Lung (tissue), 12 donors: ENCODE results near the gene ZBED2. TPM values are rescaled to one million over a fixed set of nuclear protein-coding genes. Genes with fewer than 3 reads are reported as not detected.

Experiments
- ATAC-seq: fragments of 200-7000 bp; cut with Tn5 transposase; one replicate; pipeline ENCODE4 v1.9.1; 2020; ENCODE audit warnings: moderate number of reproducible peaks; ENCODE audit not compliant: insufficient read depth, low FRiP score
- DNase-seq, 3 donors: peaks; one replicate each; pipeline ENCODE4 v3.0.0-alpha.2; 2013 to 2017
- H3K27ac ChIP-seq, 2 donors: one replicate each; pipeline ENCODE4 v1.5.1; 2013; ENCODE audit warnings: mild to moderate bottlenecking in 2 of 2, moderate library complexity in 2 of 2, control low read depth in 1 of 2, inconsistent platforms in 1 of 2, low read depth in 1 of 2, low read length in 1 of 2
- H3K27me3 ChIP-seq, 3 donors: one replicate each; pipeline ENCODE4 v1.5.1; 2013; ENCODE audit warnings: low read length in 2 of 3; ENCODE audit not compliant: control insufficient read depth in 3 of 3, insufficient read depth in 3 of 3
- H3K36me3 ChIP-seq, 4 donors: one replicate each; pipeline ENCODE4 v1.5.1; 2013; ENCODE audit warnings: low read length in 4 of 4, mild to moderate bottlenecking in 1 of 4, moderate library complexity in 1 of 4; ENCODE audit not compliant: control insufficient read depth in 4 of 4, insufficient read depth in 4 of 4
- H3K4me1 ChIP-seq, 5 donors: one replicate each; pipeline ENCODE4 v1.5.1; 2013; ENCODE audit warnings: low read length in 5 of 5, mild to moderate bottlenecking in 2 of 5, moderate library complexity in 1 of 5; ENCODE audit not compliant: control insufficient read depth in 5 of 5, insufficient read depth in 5 of 5
- H3K4me3 ChIP-seq: one replicate; pipeline ENCODE4 v1.5.1; 2013; ENCODE audit warnings: mild to moderate bottlenecking, control low read depth, moderate library complexity
- H3K9ac ChIP-seq, 2 donors: one replicate each; pipeline ENCODE4 v1.5.1; 2013; ENCODE audit warnings: low read length in 2 of 2, control low read depth in 1 of 2; ENCODE audit not compliant: insufficient read depth in 1 of 2
- H3K9me3 ChIP-seq, 4 donors: one replicate each; pipeline ENCODE4 v1.5.1; 2013; ENCODE audit warnings: low read length in 3 of 4, mild to moderate bottlenecking in 1 of 4, moderate library complexity in 1 of 4; ENCODE audit not compliant: control insufficient read depth in 4 of 4, insufficient read depth in 3 of 4
- CTCF ChIP-seq: IDR thresholded peaks from 2 replicates; pipeline ENCODE4 v1.5.1; 2012; ENCODE audit warnings: mild to moderate bottlenecking; ENCODE audit errors: control extremely low read depth, extremely low read depth
- WGBS, 2 donors: extraction: QIAGEN DNeasy Blood & Tissue Kit; methylation state at CpG; one replicate each; pipeline ENCODE4 v1.1.7; 2013; 5-methylcytosine and 5-hydroxymethylcytosine counted together
- polyA plus RNA-seq, 2 donors: library from polyadenylated mRNA; stranded (reverse); fragments of 200-250 nt; gene quantifications; one replicate each; pipeline ENCODE4 v1.2.1, GENCODE V29; 2013
- total RNA-seq, 2 donors: library from RNA; depleted of rRNA in 1 of 2; stranded (reverse); fragments of >200 nt in 1 of 2; gene quantifications; one replicate each; pipeline ENCODE4 v1.2.1, GENCODE V29; 2014 to 2021
- donor health status: control.
- donor health status: control.
- donor health status: Bipolar disorder and iron deficiency.
- donor health status: healthy.
- donor health status: DM: yes; HTN: yes; CAD: no.

ZBED2 gene
- total and polyA plus RNA-seq, 4 donors: 0.60 to 9.5 (median 5.7) TPM

- H3K36me3 ChIP-seq: no peaks in the 10 kb centered on the region
- no peaks in the 10 kb centered on the region for H3K4me1 ChIP-seq
- no peak overlapping the region for H3K9ac ChIP-seq
- 92 to 97% methylated on average over 4 of the region's 4 CpGs for WGBS, 2 donors
- no peak overlapping the region for H3K4me3 ChIP-seq
- no peak overlapping the region for H3K27ac ChIP-seq
- ATAC-seq (no peak), DNase-seq (no peak)
- H3K27me3 ChIP-seq: no peaks in the 10 kb centered on the region
- H3K9me3 ChIP-seq: no peaks in the 10 kb centered on the region
- TF ChIP-seq CTCF: no peak
Measured at GRCh38 chr3:111578867-111579266, 16.3 kb downstream of the ZBED2 start.

- Histone ChIP-seq H3K27ac (no peak overlapping the region), H3K9me3 (no peaks in the 10 kb centered on the region), H3K4me1 (no peaks in the 10 kb centered on the region), H3K9ac (no peak overlapping the region), H3K4me3 (no peak overlapping the region), H3K27me3 (no peaks in the 10 kb centered on the region), H3K36me3 (no peaks in the 10 kb centered on the region)
- no peak for ATAC-seq
- WGBS, 2 donors: 79% methylated on average over 4 of the region's 4 CpGs
- TF ChIP-seq CTCF: peak; percentile 15
- DNase-seq: peak in 1 of 3 donors; percentile 19
Measured at GRCh38 chr3:111577798-111578685, 17.1 kb downstream of the ZBED2 start.

GRCh38 chr3:111577113-111577512 lies 18.0 kb downstream of the ZBED2 start:
- Histone ChIP-seq H3K27ac (no peak overlapping the region), H3K9me3 (no peaks in the 10 kb centered on the region), H3K36me3 (no peaks in the 10 kb centered on the region), H3K9ac (no peak overlapping the region), H3K27me3 (no peaks in the 10 kb centered on the region), H3K4me1 (no peaks in the 10 kb centered on the region), H3K4me3 (no peak overlapping the region)
- ATAC-seq (no peak), DNase-seq (no peak)
- TF ChIP-seq CTCF: no peak
- WGBS, 2 donors: 56 to 79% methylated on average over 1 of the region's 1 CpG
